Smooth muscle cell (in vitro differentiated cells): ENCODE results near the gene MARK3. TPM values are rescaled to one million over a fixed set of nuclear protein-coding genes. Genes with fewer than 3 reads are reported as not detected.

Experiments
- DNase-seq: peaks from one replicate; lab custom pipeline; 2025; ENCODE audit not compliant: unreplicated experiment; lab: John Stamatoyannopoulos, UW
- H2AFZ ChIP-seq: fragments of 200-600 bp; sonication (generic); 2 replicates; pipeline ENCODE4 v1.6.0; 2016; ENCODE audit warnings: antibody characterized with exemption, low read depth, mild to moderate bottlenecking
- H3F3A ChIP-seq: fragments of 200-600 bp; sonication (generic); 2 replicates; pipeline ENCODE4 v1.6.0; 2017; ENCODE audit warnings: antibody characterized with exemption, low read depth
- H3K27ac ChIP-seq: fragments of 200-600 bp; sonication (generic); 2 replicates; pipeline ENCODE4 v1.5.1; 2016; ENCODE audit warnings: low read depth, mild to moderate bottlenecking
- H3K27me3 ChIP-seq: fragments of 200-600 bp; sonication (generic); 2 replicates; pipeline ENCODE4 v1.6.1; 2016; ENCODE audit warnings: low read depth, mild to moderate bottlenecking
- H3K36me3 ChIP-seq: fragments of 200-600 bp; sonication (generic); 2 replicates; pipeline ENCODE4 v1.5.1; 2016; ENCODE audit warnings: low read depth
- H3K4me1 ChIP-seq: fragments of 200-600 bp; sonication (generic); 2 replicates; pipeline ENCODE4 v1.5.1; 2016; ENCODE audit warnings: low read depth
- H3K4me2 ChIP-seq: fragments of 200-600 bp; sonication (generic); 2 replicates; pipeline ENCODE4 v1.6.0; 2016; ENCODE audit warnings: mild to moderate bottlenecking
- H3K4me3 ChIP-seq: fragments of 200-600 bp; sonication (generic); 2 replicates; pipeline ENCODE4 v1.5.1; 2016; ENCODE audit warnings: mild to moderate bottlenecking
- H3K79me2 ChIP-seq: fragments of 200-600 bp; sonication (generic); 2 replicates; pipeline ENCODE4 v1.6.0; 2016; ENCODE audit warnings: low read depth, mild to moderate bottlenecking
- H3K9ac ChIP-seq: fragments of 200-600 bp; sonication (generic); 2 replicates; pipeline ENCODE4 v1.6.0; 2016; ENCODE audit warnings: low read depth
- H3K9me3 ChIP-seq: fragments of 200-600 bp; sonication (generic); replicated peaks from 2 replicates; pipeline ENCODE4 v1.5.1; 2016; ENCODE audit warnings: low read depth
- H4K20me1 ChIP-seq: fragments of 200-600 bp; sonication (generic); 2 replicates; pipeline ENCODE4 v1.6.0; 2016; ENCODE audit warnings: low read depth
- WGBS: methylation state at CpG from one replicate; pipeline ENCODE4 v1.1.7; 2016; ENCODE audit warnings: low lambda C conversion rate; 5-methylcytosine and 5-hydroxymethylcytosine counted together
- polyA plus RNA-seq: library from polyadenylated mRNA; unstranded; fragments of >200 nt; fragmentation: Nextera tagmentation; extraction: Ambion mirVana; gene quantifications from 2 replicates; pipeline ENCODE4 v1.2.1, GENCODE V29; 2016
- total RNA-seq: library from RNA; depleted of rRNA; stranded (reverse); fragments of >200 nt; gene quantifications from 2 replicates; pipeline ENCODE4 v1.2.3, GENCODE V29; 2014
- TF ChIP-seq, protein P1 (sequence below): fragments of 200-600 bp; sonication (generic); IDR thresholded peaks from 2 replicates; pipeline ENCODE4 v1.5.1; 2017; ENCODE audit warnings: borderline replicate concordance, mild to moderate bottlenecking, antibody characterized with exemption; ENCODE audit not compliant: insufficient read depth, poor library complexity, severe bottlenecking

Gene MARK3
- total and polyA plus RNA-seq, 2 experiments from 2014 or later, result 63.2 to 68.4 TPM

DNA sequence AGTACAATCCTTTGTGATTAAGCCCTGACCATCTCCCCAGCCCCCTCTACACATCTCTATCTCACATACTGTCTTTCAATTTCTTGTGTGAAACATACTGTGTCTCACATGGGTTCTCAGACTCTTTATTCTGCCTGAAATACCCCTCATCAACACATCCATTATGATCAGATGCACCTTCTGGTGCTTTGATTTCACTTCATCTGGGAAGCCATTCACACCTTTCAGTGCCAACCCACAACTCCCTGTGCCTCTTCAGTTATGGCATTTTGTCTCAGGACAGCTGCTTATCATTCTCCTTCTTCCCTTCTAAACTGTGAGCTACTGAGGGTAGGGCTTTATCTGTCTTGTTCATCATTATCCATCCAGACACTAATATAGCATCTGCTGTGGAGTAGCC lies 78.6 kb downstream of the MARK3 start:
- H3K36me3 ChIP-seq, result peaks cover 13% of the 10 kb centered on the region
- H3F3A ChIP-seq, result peaks cover 3% of the 10 kb centered on the region
- DNase-seq, result no peak
- no peak overlapping the region for H3K4me2 ChIP-seq
- no peak overlapping the region for H2AFZ ChIP-seq
- TF ChIP-seq, protein P1, sequence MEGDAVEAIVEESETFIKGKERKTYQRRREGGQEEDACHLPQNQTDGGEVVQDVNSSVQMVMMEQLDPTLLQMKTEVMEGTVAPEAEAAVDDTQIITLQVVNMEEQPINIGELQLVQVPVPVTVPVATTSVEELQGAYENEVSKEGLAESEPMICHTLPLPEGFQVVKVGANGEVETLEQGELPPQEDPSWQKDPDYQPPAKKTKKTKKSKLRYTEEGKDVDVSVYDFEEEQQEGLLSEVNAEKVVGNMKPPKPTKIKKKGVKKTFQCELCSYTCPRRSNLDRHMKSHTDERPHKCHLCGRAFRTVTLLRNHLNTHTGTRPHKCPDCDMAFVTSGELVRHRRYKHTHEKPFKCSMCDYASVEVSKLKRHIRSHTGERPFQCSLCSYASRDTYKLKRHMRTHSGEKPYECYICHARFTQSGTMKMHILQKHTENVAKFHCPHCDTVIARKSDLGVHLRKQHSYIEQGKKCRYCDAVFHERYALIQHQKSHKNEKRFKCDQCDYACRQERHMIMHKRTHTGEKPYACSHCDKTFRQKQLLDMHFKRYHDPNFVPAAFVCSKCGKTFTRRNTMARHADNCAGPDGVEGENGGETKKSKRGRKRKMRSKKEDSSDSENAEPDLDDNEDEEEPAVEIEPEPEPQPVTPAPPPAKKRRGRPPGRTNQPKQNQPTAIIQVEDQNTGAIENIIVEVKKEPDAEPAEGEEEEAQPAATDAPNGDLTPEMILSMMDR, result no peak
- peaks cover 38% of the 10 kb centered on the region for H4K20me1 ChIP-seq
- H3K9ac ChIP-seq, result no peak overlapping the region
- no peaks in the 10 kb centered on the region for H3K4me1 ChIP-seq
- no peaks in the 10 kb centered on the region for H3K9me3 ChIP-seq
- H3K79me2 ChIP-seq, result peaks cover 8% of the 10 kb centered on the region
- H3K27ac ChIP-seq, result no peak overlapping the region
- no peak overlapping the region for H3K4me3 ChIP-seq
- no peaks in the 10 kb centered on the region for H3K27me3 ChIP-seq

DNA sequence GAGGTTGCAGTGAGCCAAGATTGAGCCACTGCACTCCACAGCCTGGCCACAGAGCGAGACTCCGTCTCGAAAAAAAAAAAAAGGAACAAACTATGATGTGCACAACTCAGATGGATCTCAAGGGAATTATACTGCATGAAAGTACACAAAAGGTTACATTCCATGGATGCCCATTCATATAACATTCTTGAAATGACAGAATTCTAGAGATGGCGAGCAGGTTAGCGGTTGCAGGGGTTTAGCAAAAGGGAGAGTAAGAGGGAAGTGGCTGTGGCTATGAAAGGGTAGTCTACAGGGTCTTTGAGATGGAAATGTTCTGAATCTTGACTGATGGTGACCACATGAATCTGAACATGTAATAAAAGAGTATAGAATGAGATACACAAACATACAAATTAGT lies 87.7 kb downstream of the MARK3 start:
- DNase-seq, result no peak
- H2AFZ ChIP-seq, result no peak overlapping the region
- H3K9me3 ChIP-seq, result no peaks in the 10 kb centered on the region
- no peaks in the 10 kb centered on the region for H3K79me2 ChIP-seq
- 94% methylated on average over 5 of the region's 5 CpGs for WGBS
- no peak overlapping the region for H3K27ac ChIP-seq
- H3F3A ChIP-seq, result no peaks in the 10 kb centered on the region
- H4K20me1 ChIP-seq, result peaks cover 16% of the 10 kb centered on the region
- TF ChIP-seq, protein P1, result no peak
- no peak overlapping the region for H3K4me3 ChIP-seq
- H3K36me3 ChIP-seq, result peaks cover 18% of the 10 kb centered on the region
- H3K4me1 ChIP-seq, result no peaks in the 10 kb centered on the region
- no peaks in the 10 kb centered on the region for H3K27me3 ChIP-seq
- H3K4me2 ChIP-seq, result no peak overlapping the region
- no peak overlapping the region for H3K9ac ChIP-seq

DNA sequence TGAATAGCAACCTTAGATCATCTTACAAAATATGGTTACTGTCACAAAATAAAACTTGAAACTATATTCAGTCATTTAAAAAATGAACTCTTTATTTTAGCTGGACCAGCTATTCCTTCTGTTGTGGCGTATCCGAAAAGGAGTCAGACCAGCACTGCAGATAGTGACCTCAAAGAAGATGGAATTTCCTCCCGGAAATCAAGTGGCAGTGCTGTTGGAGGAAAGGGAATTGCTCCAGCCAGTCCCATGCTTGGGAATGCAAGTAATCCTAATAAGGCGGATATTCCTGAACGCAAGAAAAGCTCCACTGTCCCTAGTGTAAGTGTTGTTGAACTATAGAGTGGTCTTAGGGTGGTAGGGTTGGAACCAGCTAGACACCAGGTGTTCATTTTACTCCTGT lies 89.7 kb downstream of the MARK3 start:
- WGBS, result 97% methylated on average over 5 of the region's 5 CpGs
- Histone ChIP-seq H3K27ac (no peak overlapping the region), H3K36me3 (peaks cover 29% of the 10 kb centered on the region), H3K9ac (no peak overlapping the region), H3K4me1 (no peaks in the 10 kb centered on the region), H3K4me3 (no peak overlapping the region), H3K4me2 (no peak overlapping the region), H3K27me3 (no peaks in the 10 kb centered on the region), H3F3A (no peaks in the 10 kb centered on the region), H3K9me3 (no peaks in the 10 kb centered on the region), H3K79me2 (no peaks in the 10 kb centered on the region), H2AFZ (no peak overlapping the region), H4K20me1 (peaks cover 13% of the 10 kb centered on the region)
- no peak for DNase-seq
- TF ChIP-seq, protein P1, result no peak

DNA sequence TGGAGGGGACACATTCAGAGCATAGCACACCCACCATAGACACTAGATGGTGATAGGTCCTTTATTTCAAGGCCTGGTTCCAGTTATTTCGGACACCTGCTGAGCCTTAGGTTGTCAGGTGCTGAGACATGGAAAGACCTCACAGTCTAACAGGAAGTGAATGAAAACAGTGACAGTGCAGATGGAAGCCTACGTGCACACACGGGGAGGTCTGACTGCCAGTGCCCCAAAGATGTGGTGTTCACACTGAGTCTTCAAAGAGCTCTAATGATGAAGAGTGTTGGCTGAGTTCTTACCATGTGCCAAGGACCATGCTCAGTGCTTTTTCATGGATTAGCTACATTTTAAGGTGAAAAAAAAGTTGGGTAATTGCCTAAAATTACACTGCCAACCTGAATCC lies 90.8 kb downstream of the MARK3 start:
- peaks cover 31% of the 10 kb centered on the region for H3K36me3 ChIP-seq
- no peaks in the 10 kb centered on the region for H3K79me2 ChIP-seq
- TF ChIP-seq, protein P1, result no peak
- H3F3A ChIP-seq, result no peaks in the 10 kb centered on the region
- no peak overlapping the region for H3K4me3 ChIP-seq
- 96% methylated on average over 3 of the region's 3 CpGs for WGBS
- H3K4me2 ChIP-seq, result no peak overlapping the region
- no peak overlapping the region for H3K9ac ChIP-seq
- no peaks in the 10 kb centered on the region for H3K4me1 ChIP-seq
- H3K9me3 ChIP-seq, result no peaks in the 10 kb centered on the region
- peaks cover 8% of the 10 kb centered on the region for H4K20me1 ChIP-seq
- no peaks in the 10 kb centered on the region for H3K27me3 ChIP-seq
- no peak for DNase-seq
- H2AFZ ChIP-seq, result no peak overlapping the region
- H3K27ac ChIP-seq, result no peak overlapping the region
